Stimulated activated CD4-positive, alpha-beta T cell treated with anti-CD3 and anti-CD28 coated beads, Interleukin-15, amount 100 ng/mL, for 1 hour (primary cell): Measurements from ENCODE around the gene NPAS3.

Source experiments
- DNase-seq, 2 donors: peaks; one replicate each; pipeline ENCODE4 v3.0.0-alpha.2; 2020; ENCODE audit warnings: low read depth in 1 of 2, low spot score in 1 of 2

NPAS3 gene

DNA sequence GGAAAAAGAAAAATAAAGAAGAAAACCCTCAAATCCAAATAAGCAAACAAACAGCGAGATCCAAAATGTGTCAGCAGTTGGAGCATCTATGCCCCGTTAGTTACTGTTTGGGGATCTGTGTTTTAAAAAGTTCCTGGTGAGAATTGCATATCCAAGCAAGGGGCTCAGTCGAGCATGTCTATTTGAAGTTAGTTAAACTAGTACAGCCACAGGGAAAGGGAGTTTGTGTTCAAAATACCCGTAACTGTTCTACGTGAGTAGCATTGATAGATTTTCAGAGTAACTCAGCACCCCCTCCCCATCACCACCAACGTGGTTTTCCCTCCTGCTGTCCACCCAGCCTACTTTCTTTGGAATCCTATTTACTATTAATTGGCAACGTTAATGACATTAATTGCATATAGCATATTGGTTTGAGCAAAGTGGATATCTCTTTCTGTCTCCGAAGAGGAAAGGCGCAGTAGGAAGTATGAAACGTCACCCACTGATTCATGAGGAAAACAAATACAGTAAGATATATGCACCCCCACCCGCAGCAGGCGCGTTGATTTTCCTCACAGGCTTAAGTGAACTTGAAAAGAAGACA lies 1.5 kb downstream of the NPAS3 start:
- DNase-seq: no peak

DNA sequence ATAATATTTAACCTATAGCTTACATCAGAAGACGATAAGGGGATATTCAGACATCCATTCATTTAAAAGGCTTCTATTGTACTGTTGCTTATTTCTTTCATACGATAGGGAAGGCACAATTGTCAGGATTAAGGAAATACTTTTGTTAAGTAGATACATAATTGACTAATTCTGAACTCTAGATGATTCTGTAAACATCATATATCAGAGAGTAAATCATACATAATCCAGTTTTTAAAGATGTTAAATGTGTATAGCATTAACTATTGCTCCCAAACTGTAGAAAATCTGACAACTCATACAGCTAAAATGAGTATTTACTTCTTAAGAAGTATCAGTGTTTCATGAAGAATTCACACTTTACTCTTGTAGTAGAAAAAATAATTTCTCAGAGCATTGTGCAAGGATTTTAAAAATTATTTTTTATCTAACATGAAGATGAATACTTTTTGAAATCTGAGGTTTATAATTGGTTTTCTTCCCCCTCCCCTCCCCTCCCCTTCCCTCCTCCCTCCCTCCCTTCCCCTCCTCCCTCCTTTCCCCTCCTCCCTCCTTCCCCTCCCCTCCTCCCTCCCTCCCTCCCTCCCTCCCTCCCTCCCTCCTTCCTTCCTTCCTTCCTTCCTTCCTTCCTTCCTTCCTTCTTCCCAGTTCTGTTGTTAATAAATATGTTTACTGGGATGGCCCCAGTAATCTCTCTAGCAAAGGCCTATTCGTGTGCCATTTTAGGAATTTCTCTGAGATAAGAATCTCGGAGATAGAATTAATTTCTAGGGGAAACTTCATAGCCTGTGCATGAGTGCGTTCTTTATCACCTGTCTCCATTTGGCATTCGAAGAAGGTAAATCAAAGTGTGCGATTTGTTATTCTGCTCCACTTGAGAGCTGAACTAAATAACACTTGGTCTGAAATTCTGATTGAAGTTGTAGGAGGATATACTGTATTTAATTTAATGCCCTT lies 2.3 kb downstream of the NPAS3 start:
- DNase-seq: no peak

DNA sequence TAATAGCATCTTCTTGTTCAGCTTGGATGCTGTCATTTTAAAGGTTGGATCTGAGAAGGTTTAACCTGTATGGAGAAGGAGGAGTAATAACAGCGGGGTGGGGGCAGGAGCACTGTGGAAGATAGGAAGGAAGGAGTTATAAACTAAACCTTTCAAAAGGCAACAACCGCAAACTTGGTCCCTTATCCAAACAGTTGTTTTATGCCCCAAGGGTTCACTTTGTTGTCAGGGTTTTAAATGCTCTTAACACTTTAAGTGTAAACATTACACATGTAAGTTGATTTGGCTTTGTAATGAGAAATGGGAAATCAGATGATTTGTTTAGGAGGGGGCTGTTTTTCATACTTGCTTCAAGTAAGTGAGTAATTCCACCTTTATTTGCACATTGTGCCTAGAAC lies 3.0 kb downstream of the NPAS3 start:
- DNase-seq: no peak

DNA sequence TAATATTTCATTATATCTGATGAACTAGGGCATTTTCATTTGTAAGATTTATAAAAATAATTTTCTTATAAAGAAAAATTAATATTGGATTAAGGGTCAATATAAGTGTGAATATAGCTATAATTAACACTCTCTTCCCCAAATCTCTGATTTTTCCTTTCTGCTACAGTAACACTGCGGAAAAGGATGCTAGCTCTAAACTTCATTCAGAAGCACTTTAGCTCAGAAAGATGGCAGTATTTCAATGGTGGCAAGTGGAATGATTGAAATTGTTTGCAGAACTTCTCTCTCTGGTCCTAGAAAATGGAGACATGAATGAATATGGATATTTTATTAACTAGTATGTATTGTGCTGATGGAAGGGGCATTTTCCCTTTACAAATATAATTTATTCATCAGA lies 8.4 kb downstream of the NPAS3 start:
- DNase-seq: no peak

DNA sequence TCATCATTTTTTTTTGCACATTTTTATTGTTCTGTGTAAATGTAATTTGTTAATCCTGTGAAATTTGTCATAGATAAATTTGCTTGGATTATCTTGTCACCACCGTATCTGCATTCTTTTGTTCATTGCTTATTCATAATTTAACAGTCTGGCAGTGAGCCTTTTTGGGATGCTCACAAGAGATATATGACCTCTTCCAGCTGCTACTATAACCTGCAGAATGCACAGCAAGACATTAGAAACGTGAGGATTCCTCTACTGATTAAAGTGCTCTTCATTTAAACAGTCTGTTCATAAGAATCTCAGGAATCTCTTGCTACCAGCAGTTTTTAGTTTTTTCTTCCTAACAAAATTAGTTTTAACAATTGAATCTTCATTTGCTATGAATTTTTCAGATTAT lies 9.1 kb downstream of the NPAS3 start:
- DNase-seq: no peak

DNA sequence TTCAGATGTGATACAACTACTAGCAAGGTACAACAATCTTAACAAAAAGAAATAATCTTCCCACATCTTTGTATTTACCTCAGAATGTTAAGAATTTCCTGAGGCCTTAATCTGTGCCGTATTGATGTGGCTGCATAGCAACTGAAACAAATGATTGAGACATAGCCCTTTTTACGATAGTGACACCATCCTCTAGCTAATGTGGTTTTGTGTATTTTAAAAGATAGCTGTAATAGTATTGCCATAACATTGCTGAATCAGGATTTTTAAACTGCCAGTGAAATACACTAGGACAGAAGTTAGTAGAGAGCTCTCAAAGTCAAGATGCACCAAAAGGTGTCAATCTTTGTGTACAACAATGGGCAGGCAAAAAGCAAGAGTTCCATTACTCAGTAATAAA lies 11.9 kb downstream of the NPAS3 start:
- no peak for DNase-seq

DNA sequence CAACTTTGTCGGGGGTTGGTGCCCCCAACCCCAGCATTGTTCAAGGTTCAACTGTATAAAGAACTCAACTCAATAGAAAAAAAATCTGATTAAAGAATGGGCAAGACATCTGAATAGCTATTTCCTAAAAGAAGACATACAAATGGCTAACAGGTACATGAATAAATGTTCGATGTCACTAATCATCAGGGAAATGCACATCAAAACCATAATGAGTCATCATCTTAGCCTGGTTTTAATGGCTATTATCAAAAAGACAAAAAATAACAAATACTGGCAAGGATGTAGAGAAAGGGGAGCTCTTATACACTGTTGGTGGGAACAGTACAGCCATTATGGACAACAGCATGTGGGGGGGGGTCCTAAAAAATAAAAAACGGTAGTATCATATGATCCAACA lies 28.7 kb downstream of the NPAS3 start:
- no peak for DNase-seq

DNA sequence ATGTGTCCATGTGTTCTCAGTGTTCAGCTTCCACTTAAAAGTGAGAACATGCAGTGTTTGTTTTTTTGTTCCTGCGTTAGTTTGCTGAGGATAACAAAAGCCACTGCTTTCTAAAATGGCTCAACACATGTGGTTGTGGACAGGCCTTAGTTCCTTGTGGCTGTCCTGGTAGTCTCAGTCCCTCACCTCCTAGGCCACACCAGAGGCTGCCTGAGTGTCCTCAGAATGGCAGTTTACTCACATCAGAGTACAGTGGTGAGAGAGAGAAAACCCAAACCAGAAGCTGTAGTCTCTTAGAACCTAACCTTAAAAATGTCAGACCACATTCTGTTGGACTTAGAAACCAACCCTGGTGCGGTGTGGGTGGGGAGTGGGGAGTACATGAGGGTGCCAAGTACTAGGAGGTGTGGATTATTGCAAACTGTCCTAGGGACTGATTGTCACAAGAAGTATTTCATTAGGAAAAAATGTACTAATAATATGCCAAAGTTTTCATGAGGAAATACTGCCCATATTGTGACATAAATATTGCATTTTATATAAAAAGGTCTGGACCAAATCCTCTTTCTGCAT lies 30.4 kb downstream of the NPAS3 start:
- no peak for DNase-seq

DNA sequence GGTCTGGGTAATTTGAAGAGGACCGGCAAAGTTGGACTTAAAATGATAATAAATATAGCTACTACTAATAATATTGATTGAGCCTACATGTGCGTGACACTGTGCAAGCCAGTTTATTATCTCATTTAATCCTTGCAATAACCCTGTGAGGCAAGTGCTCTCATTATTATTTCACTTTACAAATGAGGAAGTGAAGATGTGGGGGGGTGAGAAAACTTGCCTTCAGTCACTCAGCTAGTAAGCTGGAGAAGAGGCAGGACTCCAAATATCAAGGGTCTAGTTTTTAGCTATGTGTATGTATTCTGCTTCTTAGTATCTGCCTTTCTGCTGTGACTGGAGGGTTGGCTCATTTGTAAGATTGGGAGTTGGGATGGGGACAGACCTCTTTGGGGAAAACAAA lies 39.2 kb downstream of the NPAS3 start:
- DNase-seq: no peak

DNA sequence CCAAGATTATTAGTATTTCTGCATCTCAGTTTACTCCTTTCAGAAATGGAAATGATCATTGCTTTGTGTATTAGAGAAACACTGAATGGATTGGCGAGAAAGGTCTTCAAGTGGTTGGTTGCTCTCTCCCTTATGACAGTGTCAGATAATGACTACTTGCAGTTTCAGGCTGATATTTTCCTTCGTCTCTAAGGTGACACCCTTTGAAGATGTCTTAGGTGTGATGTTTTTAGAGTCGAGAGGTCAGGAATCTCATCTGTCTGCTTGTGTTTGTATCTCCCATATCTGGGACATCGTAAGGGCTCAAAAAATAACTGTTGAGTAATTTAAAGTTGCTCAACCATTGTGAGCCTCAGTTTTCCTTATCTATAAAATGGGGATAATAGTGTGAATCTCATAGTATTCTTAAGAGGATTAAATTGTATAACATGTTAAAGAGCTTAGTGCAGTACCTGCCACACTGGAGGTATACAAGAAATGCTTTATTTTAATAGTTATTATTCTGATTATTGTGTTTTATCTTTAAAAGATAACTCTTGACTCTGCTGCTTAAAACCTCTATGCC lies 40.1 kb downstream of the NPAS3 start:
- DNase-seq: no peak

DNA sequence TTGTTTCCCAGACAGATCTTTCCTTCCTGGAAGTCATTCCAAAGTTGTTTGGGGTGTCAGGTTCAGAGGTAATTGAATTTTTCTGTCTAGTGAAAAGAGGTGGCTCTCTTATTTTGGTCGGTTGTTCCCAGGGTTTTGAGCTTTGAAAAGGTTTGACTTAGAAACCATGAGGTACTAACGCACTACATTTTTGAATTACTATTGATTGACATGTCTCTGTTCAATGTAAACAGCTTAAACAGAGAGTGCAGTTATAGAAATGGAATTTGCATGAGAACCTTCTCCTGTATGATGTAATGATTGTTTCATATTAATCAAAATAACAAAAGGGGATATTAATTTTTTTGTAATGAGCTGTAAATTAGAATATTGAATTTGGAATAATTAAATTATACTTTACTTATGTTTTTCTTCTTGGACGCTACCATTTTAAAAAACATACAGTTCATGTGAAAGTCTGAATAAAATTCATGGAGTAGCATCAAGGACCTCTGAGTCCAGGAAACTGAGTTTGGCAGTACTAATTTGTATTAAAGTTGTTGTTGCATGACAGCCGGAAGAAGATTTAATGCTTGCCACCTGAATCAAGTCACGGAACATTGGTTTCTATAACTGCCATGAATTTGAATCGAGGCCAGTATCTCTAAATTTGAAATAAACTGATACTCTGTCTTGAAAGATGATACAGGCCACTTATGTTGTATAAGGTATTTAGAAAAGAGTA lies 41.7 kb downstream of the NPAS3 start:
- no peak for DNase-seq

DNA sequence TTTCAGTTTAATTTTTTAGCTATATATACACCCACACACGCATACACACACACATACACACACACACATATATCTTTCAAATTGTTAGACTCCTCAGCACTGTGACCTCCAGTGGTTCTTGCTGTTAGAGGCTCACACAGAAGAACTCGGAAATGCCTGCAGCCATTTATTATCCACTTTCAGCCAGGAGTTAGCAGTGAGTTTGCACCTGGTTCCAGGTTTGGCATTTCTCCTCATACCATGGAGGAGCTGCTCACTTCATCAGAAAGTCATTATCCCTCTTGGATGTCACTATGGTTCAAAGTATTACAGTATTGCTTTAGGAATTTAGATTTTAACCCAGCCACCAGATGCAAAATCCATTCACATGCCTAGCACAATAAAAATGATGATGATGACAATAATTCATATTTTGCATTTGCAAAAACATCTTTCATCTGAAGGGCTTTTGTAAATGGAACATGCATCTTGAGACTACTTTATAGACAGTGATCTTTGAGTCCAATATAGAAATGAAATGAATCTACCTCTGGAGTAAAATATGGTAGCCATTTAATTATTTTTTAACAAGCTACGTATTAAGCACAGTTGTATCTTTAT lies 42.3 kb downstream of the NPAS3 start:
- no peak for DNase-seq

DNA sequence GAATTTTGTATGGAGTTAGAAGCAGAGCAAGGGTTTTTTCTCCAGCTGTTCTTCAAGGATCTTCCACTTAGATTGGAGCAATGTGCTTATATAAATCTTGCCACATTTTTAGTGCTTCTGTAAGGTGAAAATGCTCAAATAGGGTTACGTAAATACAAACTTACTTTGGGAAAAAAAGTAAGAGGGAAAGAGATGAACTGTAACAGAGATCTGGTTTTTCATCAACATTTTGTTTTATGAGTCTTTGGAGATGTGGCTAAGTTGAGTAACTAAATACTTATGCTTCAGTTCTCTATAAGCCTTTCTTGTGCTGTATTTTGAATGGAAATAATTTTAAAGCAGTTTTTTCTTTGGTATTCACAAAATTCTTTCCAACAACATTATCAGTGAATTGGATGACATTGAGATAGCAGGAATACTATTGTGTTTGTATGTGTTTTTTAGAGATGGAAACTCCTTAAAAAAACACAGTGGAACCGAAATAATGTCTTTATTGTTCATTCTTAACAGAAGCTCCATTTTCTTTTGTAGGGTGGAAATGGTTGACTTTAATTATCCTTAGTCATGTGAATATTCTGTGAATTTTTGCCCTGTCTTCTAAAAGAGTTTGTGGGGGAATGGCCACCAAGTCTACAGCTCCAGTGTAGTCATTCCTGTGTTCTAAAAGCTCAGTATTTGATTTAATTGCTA lies 45.7 kb downstream of the NPAS3 start:
- DNase-seq: no peak

DNA sequence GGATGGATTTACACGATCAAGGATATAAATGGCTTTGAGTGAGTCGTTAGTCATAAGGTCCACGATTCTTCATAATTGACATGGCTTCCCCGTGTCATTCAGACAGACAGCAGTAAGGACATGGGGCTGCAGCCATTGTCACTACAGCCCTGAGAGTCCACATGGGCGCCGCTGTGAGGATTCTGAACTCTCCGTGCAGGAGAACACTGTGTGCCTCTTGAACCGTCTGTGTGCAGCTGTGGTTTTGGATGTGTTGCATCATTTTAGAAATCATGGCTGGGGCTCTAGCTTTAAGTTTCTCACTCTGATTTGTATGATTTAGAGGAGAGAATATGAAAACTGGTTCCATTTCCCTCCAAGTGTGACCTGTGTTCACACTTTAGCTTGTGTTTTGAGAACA lies 47.2 kb downstream of the NPAS3 start:
- DNase-seq: no peak

DNA sequence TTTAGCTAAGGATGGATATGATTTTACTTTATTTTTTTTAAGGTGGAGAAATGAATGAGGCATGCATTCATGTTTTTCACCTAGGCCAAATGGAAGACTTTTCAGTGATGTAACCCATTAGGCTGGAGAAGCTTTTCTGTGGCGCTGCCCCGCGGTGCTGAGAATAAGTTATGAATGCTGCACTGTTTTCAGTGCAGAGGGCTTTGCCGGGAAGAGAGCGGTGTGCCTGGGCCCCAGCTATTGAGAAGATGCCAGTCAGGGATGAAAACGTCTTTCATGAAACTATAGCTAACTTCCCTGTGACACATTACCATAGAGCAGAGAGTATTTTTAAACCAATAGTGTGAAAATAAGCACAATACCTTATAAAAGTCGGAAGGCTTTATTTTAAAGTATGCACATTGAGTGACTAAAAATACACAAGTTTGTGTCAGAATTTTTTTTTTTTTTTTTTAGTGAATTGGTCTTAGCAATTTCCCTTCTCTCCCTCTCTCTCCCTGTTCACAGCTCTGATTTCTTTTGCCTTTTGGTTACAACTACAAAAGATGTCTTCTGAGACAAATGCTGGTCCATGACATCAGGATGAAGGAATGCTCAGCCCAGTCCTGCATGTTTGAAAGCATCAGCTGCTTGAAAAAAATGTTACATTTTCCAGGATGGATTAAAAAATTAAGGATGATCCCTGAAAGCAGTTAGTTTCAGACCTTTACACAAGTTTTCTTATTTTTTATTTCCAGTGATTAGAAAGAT lies 48.3 kb downstream of the NPAS3 start:
- no peak for DNase-seq

DNA sequence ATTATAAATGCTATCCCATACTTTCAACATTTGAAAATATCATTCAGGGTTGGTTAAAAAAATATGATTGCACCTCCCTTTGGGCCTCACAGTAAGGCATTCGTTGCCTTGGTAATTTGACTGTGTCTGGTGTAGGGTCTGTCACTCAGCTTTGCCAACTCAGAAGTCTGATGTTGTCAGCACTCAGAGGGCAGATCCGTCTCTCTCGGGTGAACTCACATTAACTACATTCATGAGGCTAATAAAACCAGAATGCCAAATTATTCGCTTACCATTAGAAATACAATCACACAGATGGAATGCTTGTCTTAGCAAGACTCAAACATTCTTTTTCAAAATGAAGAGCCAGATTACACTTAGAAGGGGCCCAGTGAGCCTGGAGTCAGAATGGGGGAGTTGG lies 53.0 kb downstream of the NPAS3 start:
- no peak for DNase-seq

DNA sequence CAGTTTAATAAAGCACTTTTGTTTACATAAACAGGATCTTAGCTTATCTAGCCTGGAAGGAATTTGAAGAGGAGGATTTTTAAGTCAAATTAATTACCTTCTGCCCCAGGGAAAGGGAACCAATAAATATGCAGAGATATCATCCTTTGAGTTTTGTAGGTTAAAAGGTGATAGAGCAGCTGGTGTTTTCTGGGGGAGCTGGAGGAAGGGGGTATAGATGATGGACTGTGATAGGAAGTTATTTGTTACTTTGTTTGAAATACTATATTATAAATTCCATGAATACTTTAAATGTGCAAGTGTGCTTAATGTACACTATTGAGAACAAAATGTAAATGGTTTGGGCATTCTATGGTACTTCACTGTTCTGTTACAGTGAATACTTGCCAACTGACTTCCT lies 55.2 kb downstream of the NPAS3 start:
- no peak for DNase-seq

DNA sequence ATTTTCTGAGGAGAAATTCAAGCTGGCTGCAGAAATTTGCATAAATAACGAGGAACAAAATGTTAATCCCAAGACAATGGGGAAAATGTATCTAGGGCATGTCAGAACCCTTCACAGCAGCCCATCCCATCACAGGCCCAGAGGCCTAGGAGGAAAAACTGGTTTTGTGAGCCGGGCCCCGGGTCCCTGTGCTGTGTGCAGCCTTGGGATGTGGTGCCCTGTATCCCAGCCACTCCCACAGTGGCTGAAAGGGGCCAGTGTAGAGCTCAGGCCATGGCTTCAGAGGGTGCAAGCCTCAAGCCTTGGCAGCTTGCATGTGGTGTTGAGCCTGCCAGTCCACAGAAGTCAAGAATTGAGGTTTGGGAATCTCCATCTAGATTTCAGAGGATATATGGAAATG lies 57.7 kb downstream of the NPAS3 start:
- no peak for DNase-seq

DNA sequence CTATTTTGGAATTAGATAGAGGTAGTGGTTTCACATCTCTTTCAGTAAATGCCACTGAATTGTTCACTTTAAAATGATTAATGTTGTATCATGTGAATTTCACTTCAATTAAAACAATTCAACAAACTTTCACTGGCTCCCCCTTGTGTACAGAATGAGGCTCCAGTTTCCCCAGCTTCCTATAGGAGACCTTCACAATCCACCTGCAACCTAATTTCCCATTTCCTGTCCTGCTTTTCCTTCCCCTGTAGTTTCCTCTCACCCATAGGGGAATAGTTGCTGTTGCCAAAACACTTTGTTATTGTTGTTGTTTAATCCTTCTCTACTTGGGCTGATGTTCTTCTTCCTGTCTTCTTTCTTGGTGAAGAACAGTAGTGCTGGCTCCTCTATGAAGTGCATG lies 59.8 kb downstream of the NPAS3 start:
- no peak for DNase-seq

DNA sequence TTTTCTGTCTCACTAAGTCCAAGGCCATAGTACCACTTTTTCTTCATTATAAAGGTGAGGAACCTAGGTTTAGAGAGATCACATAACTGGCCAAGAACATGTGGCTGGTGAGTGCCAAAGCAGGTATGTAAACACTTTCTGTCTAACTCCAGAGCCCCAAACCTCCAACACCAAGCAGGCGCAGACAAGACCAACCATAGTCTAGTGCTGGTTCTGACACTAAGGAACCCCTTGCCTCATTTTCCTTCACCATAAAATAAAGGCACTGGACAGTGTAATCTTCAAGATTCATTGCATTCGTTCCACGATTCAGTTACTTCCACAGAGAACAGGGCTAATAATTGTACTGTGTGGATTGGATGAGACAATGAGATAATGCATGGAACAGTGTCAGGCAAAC lies 71.0 kb downstream of the NPAS3 start:
- DNase-seq: no peak
